ENCODE measurements around the gene CLCA2.

CLCA2 gene

DNA sequence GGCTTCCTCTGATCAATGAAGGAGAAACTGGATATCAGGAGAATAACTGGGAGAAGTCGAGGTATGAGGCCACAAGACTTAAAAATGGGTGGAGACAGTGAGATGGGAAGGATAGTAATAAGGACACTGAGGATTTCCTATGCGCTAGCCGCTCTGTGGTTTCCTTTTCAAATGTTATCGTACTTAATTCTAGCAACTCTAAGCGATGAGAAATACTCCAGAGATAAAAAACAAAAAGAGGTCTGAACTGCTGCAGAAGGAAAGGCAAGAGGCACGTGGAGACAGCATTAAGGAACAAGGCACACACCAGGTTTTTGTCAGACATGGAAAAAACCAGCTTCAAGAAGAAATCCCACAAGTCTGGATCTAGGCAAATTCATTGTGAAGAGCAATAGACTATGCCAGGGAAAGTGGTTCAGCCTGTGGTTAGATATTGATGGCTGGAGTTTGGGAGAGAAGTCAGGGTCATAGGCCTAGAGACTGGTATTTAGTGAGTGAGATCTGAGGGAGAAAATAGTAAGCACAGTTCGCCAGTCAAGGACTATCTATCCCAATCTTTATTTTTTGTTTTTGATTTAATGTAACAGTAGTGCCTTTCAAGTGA is 5.3 kb downstream of the CLCA2 start:
- DNase-seq (ENCODE audit: low read depth), result no peak

- peak; percentile 91 for DNase-seq (ENCODE audit: low read depth)
These were observed 5.9 kb downstream of the CLCA2 start for GRCh38 chr1:86429835-86430234.

DNA sequence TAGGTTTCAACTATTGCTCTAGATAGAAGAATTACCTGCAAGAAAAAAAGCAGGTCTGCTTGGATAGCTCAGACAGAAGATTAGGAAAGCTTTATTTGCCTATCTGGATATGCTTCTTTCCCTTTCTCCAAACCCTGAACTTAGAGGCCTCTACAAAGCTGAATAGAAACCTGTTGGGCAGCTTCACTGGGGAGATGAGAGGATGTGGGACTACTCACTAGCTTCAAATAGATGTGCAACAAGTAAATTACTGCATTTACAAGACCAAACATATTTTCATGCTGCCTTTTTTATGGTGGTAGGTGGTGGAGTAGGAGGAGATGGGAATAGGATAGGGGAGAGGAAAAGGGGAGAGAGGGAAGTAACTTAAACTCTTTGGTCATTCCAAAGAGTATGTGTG is 6.4 kb downstream of the CLCA2 start:
- DNase-seq (ENCODE audit: low read depth), result no peak

GRCh38 chr1:86434059-86434458 is 10.1 kb downstream of the CLCA2 start:
- DNase-seq (ENCODE audit: low read depth), result no peak

GRCh38 chr1:86435327-86435726 is 11.4 kb downstream of the CLCA2 start:
- DNase-seq (ENCODE audit: low read depth), result no peak

- DNase-seq (ENCODE audit: low read depth), result no peak
These were observed 12.1 kb downstream of the CLCA2 start for GRCh38 chr1:86436041-86436440.

DNA sequence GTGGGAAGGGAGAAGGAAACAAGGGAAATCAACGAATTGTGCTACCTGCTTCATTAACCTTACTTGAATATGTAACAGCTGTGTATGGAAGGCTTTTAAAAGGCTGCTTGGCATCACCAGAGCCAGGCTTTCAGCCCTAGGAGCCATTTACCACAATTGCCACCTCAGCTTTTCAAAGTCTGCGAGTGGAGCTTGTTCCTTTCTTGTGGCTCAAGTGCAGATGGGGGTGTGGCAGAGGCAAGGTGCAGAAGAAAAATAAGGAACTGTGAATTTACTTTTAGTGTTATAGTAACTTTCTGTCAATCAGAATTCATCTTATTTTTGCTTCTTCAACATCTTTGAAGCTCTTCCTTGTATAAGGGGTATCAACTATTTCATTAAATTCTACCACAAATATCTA is 17.6 kb downstream of the CLCA2 start:
- DNase-seq (ENCODE audit: low read depth), result no peak

GRCh38 chr1:86441997-86442396 is 18.0 kb downstream of the CLCA2 start:
- no peak for DNase-seq (ENCODE audit: low read depth)

DNA sequence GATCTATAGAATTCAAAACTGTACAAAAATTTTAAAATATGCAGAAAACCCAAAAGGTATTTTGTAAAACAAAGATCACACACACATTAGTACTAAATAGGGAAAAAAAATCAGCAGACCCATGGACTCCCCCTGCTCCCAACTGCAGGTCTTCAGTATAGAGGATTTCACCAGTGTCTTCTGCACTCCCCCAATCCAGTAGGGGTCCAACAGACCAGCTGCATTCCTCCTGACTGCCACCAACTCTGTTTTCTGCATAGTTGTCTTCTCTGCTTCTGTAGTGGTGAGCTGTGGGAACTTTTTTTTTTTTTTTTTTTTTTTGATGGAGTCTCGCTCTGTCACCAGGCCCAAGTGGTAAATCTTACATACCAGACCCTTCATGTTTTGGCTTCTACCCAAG is 21.9 kb downstream of the CLCA2 start:
- DNase-seq (ENCODE audit: low read depth), result no peak

- DNase-seq (ENCODE audit: low read depth), result no peak
These were observed 23.3 kb downstream of the CLCA2 start for GRCh38 chr1:86447198-86447790.

DNA sequence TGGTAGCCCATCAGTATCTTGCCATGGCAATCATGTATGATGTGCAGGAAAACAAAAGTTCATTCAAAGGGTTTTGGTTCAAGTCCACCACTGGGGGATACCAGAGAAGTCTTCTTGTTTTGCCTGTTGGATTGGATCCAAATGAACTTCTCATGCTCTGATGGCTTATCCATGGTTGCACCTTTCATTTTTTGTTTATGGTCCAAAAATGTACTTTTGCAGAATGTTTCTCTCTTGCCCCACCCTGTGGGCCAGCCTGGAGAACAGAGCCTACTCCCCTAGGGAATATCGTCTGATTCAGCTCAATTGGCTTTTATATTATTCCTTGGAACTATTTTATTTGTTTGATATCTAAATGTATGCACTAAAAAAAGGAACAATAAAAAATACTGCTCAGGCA is 24.7 kb downstream of the CLCA2 start:
- DNase-seq (ENCODE audit: low read depth), result no peak

GRCh38 chr1:86449103-86449502 is 25.1 kb downstream of the CLCA2 start:
- no peak for DNase-seq (ENCODE audit: low read depth)

DNA sequence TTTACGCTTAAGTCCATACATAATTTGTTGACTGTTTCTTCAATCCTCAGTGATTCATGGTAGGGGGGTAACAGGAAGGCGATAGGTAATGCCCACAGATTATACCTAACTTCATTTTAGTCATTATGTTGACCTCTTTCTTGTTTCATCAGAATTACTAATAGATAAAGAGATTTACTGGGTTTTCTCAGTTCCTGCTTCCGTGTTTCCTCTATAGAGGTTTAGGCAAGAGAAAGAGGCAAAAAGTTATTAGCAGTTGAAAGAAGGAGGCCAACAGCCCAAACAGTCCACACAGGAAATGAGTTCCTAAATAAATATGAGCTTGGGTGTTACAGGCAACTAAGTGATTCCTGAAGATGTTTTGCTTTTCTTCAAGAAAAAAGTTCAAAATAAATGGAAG is 26.9 kb downstream of the CLCA2 start:
- DNase-seq (ENCODE audit: low read depth), result no peak

GRCh38 chr1:86453664-86454063 is 29.7 kb downstream of the CLCA2 start:
- no peak for DNase-seq (ENCODE audit: low read depth)

GRCh38 chr1:86455073-86455472 is 31.1 kb downstream of the CLCA2 start:
- no peak for DNase-seq (ENCODE audit: low read depth)

- no peak for DNase-seq (ENCODE audit: low read depth)
These were observed 37.0 kb downstream of the CLCA2 start for GRCh38 chr1:86460998-86461397.

- no peak for DNase-seq (ENCODE audit: low read depth)
These were observed 37.5 kb downstream of the CLCA2 start for GRCh38 chr1:86461482-86461881.

- no peak for DNase-seq (ENCODE audit: low read depth)
These were observed 40.8 kb downstream of the CLCA2 start for GRCh38 chr1:86464819-86465218.

DNA sequence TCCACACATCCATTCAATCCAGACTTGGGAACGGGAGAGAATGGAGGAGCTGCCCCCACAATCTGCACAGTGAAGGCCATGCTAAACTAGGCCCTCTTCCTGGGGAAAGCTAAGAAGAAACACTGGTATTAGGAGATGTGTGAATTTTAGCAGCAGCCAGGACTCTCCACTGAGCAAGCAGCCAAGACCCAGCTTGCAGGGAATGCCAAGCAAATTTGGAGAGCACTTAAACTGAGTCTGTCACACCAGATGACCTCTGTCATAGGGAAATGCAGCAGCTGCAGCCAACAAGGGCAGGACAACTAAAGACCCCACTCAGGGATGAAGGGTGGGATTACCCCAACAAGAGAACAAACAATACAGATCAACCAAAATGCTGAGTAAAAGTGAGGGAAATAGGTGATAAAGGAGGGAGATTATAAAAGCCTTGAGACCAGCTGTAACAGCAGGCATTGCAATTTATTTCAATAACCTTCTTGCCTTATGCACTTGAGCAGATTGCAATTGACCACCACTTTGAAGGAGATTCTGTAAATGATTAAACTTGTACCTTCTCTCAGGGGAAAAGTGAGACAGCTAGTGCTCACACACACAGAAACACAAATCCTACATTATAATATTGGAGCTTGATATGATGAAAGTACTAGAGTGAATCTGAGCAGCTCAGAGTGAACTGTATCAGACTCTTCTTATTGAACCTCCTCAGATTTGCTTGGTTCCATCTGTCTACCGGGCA is 42.3 kb downstream of the CLCA2 start:
- no peak for DNase-seq (ENCODE audit: low read depth)

- no peak for DNase-seq (ENCODE audit: low read depth)
These were observed 43.0 kb downstream of the CLCA2 start for GRCh38 chr1:86466986-86467385.

GRCh38 chr1:86468501-86468977 is 44.6 kb downstream of the CLCA2 start, which contains the start of gene CLCA1:
Gene CLCA1, plus strand, starts transcription at chr1:86468927. Its CDS starts 45 bp downstream, at chr1:86468972.
- DNase-seq (ENCODE audit: low read depth), result no peak

- no peak for DNase-seq (ENCODE audit: low read depth)
These were observed 46.9 kb downstream of the CLCA2 start for GRCh38 chr1:86470859-86471258.

- DNase-seq (ENCODE audit: low read depth), result no peak
These were observed 47.3 kb downstream of the CLCA2 start for GRCh38 chr1:86471291-86471690.

Data from GM04504 (cell line).